ENCODE results near the gene EDRF1.

Gene EDRF1

DNA sequence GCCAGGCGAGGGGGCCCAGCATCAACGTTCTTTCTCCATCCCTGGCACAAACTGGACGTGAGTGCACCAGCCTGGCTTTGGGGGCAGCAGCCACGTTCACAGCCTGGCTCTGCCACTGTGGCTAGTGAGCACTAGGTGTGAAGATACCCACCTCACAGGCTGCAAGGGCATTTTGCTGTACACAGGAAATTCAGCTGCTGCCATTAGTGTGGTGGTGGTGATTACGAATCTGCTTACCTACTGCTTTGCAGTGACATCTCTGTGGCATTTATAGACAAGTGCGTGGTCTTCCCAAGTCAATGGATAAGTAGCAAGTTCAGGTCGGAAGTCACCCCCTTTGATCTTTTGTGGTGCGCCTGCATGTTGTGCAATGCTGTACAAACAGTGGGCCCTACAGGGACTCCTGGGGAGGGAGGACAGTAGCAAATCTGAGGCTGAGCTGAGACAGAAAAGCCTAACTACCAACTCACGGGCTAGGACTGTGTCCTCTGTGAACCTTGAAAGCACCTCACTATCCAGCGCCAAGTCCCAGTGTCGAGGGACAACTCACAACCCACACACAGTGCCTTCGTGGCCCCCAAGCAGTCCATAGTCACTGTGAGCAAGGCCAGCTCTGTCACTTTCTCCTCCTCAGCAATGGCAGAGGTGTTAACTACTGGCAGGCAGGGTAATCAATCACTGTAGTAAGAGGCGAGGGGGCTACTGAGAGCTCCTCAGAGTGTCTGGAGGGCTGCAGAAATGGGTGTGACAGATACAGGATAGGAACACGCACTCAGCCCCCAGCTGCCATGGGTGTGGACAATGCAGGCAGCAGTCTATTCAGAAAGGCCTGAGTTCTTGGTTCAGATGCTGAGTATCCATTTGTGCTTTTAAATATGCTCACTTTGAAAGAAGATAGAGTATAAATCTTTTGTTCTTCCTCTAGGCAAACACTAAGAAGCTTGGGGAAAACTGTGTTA lies 73.1 kb downstream of the EDRF1 start:
- TF ChIP-seq EP300 (IDR thresholded peaks at IDR 0.05; ENCODE audit: borderline replicate concordance) (no peak), TEAD4 (IDR thresholded peaks at IDR 0.05) (no peak), RAD21 (IDR thresholded peaks at IDR 0.05; ENCODE audit: low read depth) (no peak), CEBPB (IDR thresholded peaks at IDR 0.05) (no peak), NFIC (IDR thresholded peaks at IDR 0.05) (no peak), TAF1 (IDR thresholded peaks at IDR 0.05; ENCODE audit: low read depth) (no peak), FOXM1 (IDR thresholded peaks at IDR 0.05; ENCODE audit: borderline replicate concordance, low read depth) (no peak)
- TF ChIP-seq, protein P1, sequence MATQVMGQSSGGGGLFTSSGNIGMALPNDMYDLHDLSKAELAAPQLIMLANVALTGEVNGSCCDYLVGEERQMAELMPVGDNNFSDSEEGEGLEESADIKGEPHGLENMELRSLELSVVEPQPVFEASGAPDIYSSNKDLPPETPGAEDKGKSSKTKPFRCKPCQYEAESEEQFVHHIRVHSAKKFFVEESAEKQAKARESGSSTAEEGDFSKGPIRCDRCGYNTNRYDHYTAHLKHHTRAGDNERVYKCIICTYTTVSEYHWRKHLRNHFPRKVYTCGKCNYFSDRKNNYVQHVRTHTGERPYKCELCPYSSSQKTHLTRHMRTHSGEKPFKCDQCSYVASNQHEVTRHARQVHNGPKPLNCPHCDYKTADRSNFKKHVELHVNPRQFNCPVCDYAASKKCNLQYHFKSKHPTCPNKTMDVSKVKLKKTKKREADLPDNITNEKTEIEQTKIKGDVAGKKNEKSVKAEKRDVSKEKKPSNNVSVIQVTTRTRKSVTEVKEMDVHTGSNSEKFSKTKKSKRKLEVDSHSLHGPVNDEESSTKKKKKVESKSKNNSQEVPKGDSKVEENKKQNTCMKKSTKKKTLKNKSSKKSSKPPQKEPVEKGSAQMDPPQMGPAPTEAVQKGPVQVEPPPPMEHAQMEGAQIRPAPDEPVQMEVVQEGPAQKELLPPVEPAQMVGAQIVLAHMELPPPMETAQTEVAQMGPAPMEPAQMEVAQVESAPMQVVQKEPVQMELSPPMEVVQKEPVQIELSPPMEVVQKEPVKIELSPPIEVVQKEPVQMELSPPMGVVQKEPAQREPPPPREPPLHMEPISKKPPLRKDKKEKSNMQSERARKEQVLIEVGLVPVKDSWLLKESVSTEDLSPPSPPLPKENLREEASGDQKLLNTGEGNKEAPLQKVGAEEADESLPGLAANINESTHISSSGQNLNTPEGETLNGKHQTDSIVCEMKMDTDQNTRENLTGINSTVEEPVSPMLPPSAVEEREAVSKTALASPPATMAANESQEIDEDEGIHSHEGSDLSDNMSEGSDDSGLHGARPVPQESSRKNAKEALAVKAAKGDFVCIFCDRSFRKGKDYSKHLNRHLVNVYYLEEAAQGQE (IDR thresholded peaks at IDR 0.05; ENCODE audit: low read depth) = no peak

DNA sequence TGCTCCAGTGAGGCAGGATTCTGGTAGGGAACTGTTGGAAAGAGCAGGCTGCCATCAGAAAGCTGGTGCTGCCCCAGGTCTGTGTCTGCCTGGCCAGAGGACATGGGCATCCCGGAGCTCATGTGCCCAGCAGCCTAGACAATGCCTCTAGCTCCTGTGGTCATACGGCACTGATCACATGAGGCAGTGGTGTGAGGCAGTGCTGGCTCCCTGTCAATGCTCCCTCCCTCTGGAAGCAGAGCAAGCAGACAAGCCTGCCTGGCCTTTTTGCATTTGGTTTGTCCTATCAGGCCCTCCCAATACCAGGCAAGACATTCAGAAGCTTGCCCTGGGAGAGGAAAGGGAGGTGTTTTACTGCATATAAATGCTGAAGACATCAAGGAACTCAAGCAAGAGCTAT lies 75.6 kb downstream of the EDRF1 start:
- TF ChIP-seq TCF12 (IDR thresholded peaks at IDR 0.05; ENCODE audit: low read depth) (no peak), EP300 (IDR thresholded peaks at IDR 0.05; ENCODE audit: borderline replicate concordance) (no peak), TEAD4 (IDR thresholded peaks at IDR 0.05) (no peak), YY1 (IDR thresholded peaks at IDR 0.05; ENCODE audit: low read depth) (no peak), ZBTB7A (IDR thresholded peaks at IDR 0.05; ENCODE audit: low read depth) (no peak), TAF1 (IDR thresholded peaks at IDR 0.05; ENCODE audit: low read depth) (no peak), EGR1 (IDR thresholded peaks at IDR 0.05) (no peak), CREB1 (IDR thresholded peaks at IDR 0.05; ENCODE audit: low read depth) (no peak), RAD21 (IDR thresholded peaks at IDR 0.05; ENCODE audit: low read depth) (no peak), FOXM1 (IDR thresholded peaks at IDR 0.05; ENCODE audit: borderline replicate concordance, low read depth) (no peak), NFIC (IDR thresholded peaks at IDR 0.05) (no peak), CEBPB (IDR thresholded peaks at IDR 0.05) (no peak)
- TF ChIP-seq, protein P2, sequence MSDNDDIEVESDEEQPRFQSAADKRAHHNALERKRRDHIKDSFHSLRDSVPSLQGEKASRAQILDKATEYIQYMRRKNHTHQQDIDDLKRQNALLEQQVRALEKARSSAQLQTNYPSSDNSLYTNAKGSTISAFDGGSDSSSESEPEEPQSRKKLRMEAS (IDR thresholded peaks at IDR 0.05) = no peak
- TF ChIP-seq, protein P3, sequence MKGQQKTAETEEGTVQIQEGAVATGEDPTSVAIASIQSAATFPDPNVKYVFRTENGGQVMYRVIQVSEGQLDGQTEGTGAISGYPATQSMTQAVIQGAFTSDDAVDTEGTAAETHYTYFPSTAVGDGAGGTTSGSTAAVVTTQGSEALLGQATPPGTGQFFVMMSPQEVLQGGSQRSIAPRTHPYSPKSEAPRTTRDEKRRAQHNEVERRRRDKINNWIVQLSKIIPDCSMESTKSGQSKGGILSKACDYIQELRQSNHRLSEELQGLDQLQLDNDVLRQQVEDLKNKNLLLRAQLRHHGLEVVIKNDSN (IDR thresholded peaks at IDR 0.05) = no peak
- TF ChIP-seq, protein P1 (IDR thresholded peaks at IDR 0.05; ENCODE audit: low read depth) = no peak

DNA sequence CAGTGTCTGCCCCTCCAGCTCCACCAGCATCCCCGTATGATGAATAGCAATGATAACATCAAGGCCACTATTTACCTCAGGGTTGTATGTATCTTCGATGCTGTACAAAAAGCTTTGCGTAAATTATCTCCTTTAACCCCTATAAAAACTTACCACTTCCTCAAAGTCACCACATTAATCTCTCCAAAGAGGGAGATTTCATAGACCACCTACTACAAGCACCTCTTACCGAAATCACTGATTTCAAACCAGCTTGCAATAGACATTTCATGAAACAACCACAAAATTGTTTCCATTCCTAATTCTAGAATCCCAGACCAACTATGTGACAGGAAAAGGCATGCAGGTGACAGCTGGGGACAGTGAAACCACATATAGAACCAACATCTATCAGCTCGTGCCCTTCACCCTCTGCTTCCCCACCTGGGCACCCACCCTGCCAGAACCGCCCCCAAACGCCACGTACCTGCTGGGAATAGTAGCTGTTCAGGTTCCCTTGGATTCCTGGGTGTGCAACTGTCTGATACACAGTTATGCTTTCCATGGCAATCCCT lies 76.2 kb downstream of the EDRF1 start:
- no peak for TF ChIP-seq TCF12 (IDR thresholded peaks at IDR 0.05; ENCODE audit: low read depth)
- no peak for TF ChIP-seq YY1 (IDR thresholded peaks at IDR 0.05; ENCODE audit: low read depth)
- TF ChIP-seq TAF1 (IDR thresholded peaks at IDR 0.05; ENCODE audit: low read depth) = no peak
- no peak for TF ChIP-seq TEAD4 (IDR thresholded peaks at IDR 0.05)
- no peak for TF ChIP-seq NFIC (IDR thresholded peaks at IDR 0.05)

DNA sequence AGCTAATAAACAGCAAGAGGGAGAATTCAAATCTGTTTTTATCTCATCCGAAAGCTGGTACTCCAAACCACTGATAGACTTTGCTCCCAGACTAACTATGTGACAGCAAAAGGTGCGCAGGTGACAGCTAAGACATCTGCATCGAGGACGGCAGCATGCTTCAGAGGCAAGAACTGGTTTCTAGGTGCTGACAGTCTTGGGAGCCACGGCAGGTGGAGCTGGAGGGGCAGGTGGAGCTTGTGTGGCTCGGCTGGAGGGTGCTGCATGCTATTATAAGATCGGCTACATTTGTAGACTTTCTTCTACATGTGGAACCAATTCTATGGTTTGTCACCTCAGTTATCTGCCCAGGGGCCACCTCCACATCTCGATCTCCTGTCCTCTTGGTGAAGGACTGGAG lies 77.9 kb downstream of the EDRF1 start:
- TF ChIP-seq TCF12 (IDR thresholded peaks at IDR 0.05; ENCODE audit: low read depth) = no peak
- no peak for TF ChIP-seq EGR1 (IDR thresholded peaks at IDR 0.05)
- no peak for TF ChIP-seq EP300 (IDR thresholded peaks at IDR 0.05; ENCODE audit: borderline replicate concordance)
- TF ChIP-seq YY1 (IDR thresholded peaks at IDR 0.05; ENCODE audit: low read depth) = no peak
- TF ChIP-seq, protein P3 (IDR thresholded peaks at IDR 0.05) = no peak
- no peak for TF ChIP-seq FOXM1 (IDR thresholded peaks at IDR 0.05; ENCODE audit: borderline replicate concordance, low read depth)
- TF ChIP-seq TEAD4 (IDR thresholded peaks at IDR 0.05) = no peak
- TF ChIP-seq, protein P2 (IDR thresholded peaks at IDR 0.05) = no peak
- TF ChIP-seq TAF1 (IDR thresholded peaks at IDR 0.05; ENCODE audit: low read depth) = no peak
- TF ChIP-seq ZBTB7A (IDR thresholded peaks at IDR 0.05; ENCODE audit: low read depth) = no peak
- TF ChIP-seq, protein P1 (IDR thresholded peaks at IDR 0.05; ENCODE audit: low read depth) = no peak
- no peak for TF ChIP-seq RAD21 (IDR thresholded peaks at IDR 0.05; ENCODE audit: low read depth)
- TF ChIP-seq CREB1 (IDR thresholded peaks at IDR 0.05; ENCODE audit: low read depth) = no peak
- no peak for TF ChIP-seq CEBPB (IDR thresholded peaks at IDR 0.05)
- no peak for TF ChIP-seq NFIC (IDR thresholded peaks at IDR 0.05)
